H9 (cell line): ENCODE results near the gene TMEM222. TPM values are rescaled to one million over a fixed set of nuclear protein-coding genes. Genes with fewer than 3 reads are reported as not detected.

ENCODE experiments used
- DNase-seq: peaks from one replicate; pipeline ENCODE4 v3.0.0-alpha.2; 2017
- H2AFZ ChIP-seq: one replicate; pipeline ENCODE4 v1.6.1; 2013; ENCODE audit warnings: mild to moderate bottlenecking, low read length, control low read depth, moderate library complexity
- H2AK5ac ChIP-seq: 2 replicates; pipeline ENCODE4 v1.6.1; 2013; ENCODE audit warnings: low read length, control low read depth, mixed read lengths; ENCODE audit not compliant: insufficient read length
- H2BK120ac ChIP-seq: one replicate; pipeline ENCODE4 v1.6.1; 2013; ENCODE audit warnings: low read depth, mild to moderate bottlenecking, low read length, control low read depth, inconsistent platforms; ENCODE audit not compliant: poor library complexity, severe bottlenecking
- H2BK12ac ChIP-seq: 2 replicates; pipeline ENCODE4 v1.6.1; 2013; ENCODE audit warnings: low read length, control low read depth, mixed read lengths, low read depth; ENCODE audit not compliant: insufficient read length
- H2BK15ac ChIP-seq: 2 replicates; pipeline ENCODE4 v1.6.1; 2013; ENCODE audit warnings: low read depth, low read length, control low read depth
- H2BK20ac ChIP-seq: one replicate; pipeline ENCODE4 v1.6.1; 2013; ENCODE audit warnings: low read depth, mild to moderate bottlenecking, low read length, control low read depth, inconsistent platforms; ENCODE audit not compliant: poor library complexity, severe bottlenecking
- H2BK5ac ChIP-seq: 2 replicates; pipeline ENCODE4 v1.6.1; 2013; ENCODE audit warnings: low read length, control low read depth, mixed read lengths; ENCODE audit not compliant: insufficient read length
- H3K14ac ChIP-seq: 2 replicates; pipeline ENCODE4 v1.6.1; 2013; ENCODE audit warnings: low read length, control low read depth; ENCODE audit not compliant: insufficient read depth
- H3K18ac ChIP-seq: 2 replicates; pipeline ENCODE4 v1.6.1; 2013; ENCODE audit warnings: low read depth, mild to moderate bottlenecking, mixed read lengths, low read length, control low read depth; ENCODE audit not compliant: insufficient read length
- H3K23ac ChIP-seq: 2 replicates; pipeline ENCODE4 v1.6.1; 2013; ENCODE audit warnings: low read length, control low read depth, mixed read lengths, low read depth; ENCODE audit not compliant: insufficient read length
- H3K23me2 ChIP-seq: 2 replicates; pipeline ENCODE4 v1.6.1; 2013; ENCODE audit warnings: low read depth, mild to moderate bottlenecking, mixed read lengths, low read length, control low read depth; ENCODE audit not compliant: insufficient read length, poor library complexity, severe bottlenecking
- H3K27ac ChIP-seq: 2 replicates; pipeline ENCODE4 v1.5.1; 2013; ENCODE audit warnings: low read length, control low read depth, mixed read lengths, low read depth; ENCODE audit not compliant: insufficient read length
- H3K27me3 ChIP-seq: 2 replicates; pipeline ENCODE4 v1.6.1; 2013; ENCODE audit warnings: low read length, control low read depth, inconsistent platforms; ENCODE audit not compliant: insufficient read depth
- H3K4ac ChIP-seq: 2 replicates; pipeline ENCODE4 v1.6.1; 2013; ENCODE audit warnings: low read depth, mild to moderate bottlenecking, control low read depth, inconsistent platforms, low read length, moderate library complexity
- H3K4me1 ChIP-seq: 2 replicates; pipeline ENCODE4 v1.6.1; 2013; ENCODE audit warnings: low read length, control low read depth, inconsistent platforms; ENCODE audit not compliant: insufficient read depth
- H3K4me2 ChIP-seq: 2 replicates; pipeline ENCODE4 v1.6.1; 2013; ENCODE audit warnings: low read length, control low read depth, mixed read lengths; ENCODE audit not compliant: insufficient read length, insufficient read depth
- H3K56ac ChIP-seq: 2 replicates; pipeline ENCODE4 v1.6.1; 2013; ENCODE audit warnings: low read depth, mild to moderate bottlenecking, mixed read lengths, low read length, control low read depth; ENCODE audit not compliant: insufficient read length
- H3K79me1 ChIP-seq: 2 replicates; pipeline ENCODE4 v1.6.1; 2013; ENCODE audit warnings: low read depth, mild to moderate bottlenecking, moderate library complexity, low read length, control low read depth, inconsistent platforms; ENCODE audit not compliant: insufficient read depth, poor library complexity, severe bottlenecking
- H3K79me2 ChIP-seq: 2 replicates; pipeline ENCODE4 v1.6.1; 2013; ENCODE audit warnings: low read length, control low read depth, inconsistent platforms; ENCODE audit not compliant: insufficient read depth
- H3K9ac ChIP-seq: 2 replicates; pipeline ENCODE4 v1.6.1; 2013; ENCODE audit warnings: low read length, control low read depth, mixed read lengths; ENCODE audit not compliant: insufficient read length; ENCODE audit errors: extremely low read depth
- H3K9me3 ChIP-seq: one replicate; pipeline ENCODE4 v1.6.1; 2013; ENCODE audit warnings: low read depth, low read length, inconsistent platforms; ENCODE audit not compliant: control insufficient read depth
- H3T11ph ChIP-seq: one replicate; pipeline ENCODE4 v1.6.1; 2013; ENCODE audit warnings: mild to moderate bottlenecking, low read length, control low read depth, inconsistent platforms
- H4K20me1 ChIP-seq: one replicate; pipeline ENCODE4 v1.6.1; 2013; ENCODE audit not compliant: control insufficient read depth, insufficient read length, insufficient read depth
- H4K5ac ChIP-seq: 2 replicates; pipeline ENCODE4 v1.6.1; 2013; ENCODE audit warnings: low read depth, mild to moderate bottlenecking, mixed read lengths, low read length, control low read depth; ENCODE audit not compliant: insufficient read length
- H4K8ac ChIP-seq: replicated peaks from 2 replicates; pipeline ENCODE4 v1.6.1; 2013; ENCODE audit warnings: low read length, control low read depth, mixed read lengths, low read depth; ENCODE audit not compliant: insufficient read length
- H4K91ac ChIP-seq: 2 replicates; pipeline ENCODE4 v1.6.1; 2013; ENCODE audit warnings: low read depth, mild to moderate bottlenecking, moderate library complexity, mixed read lengths, low read length, control low read depth; ENCODE audit not compliant: insufficient read length
- H3K27ac Mint-ChIP-seq, 3 experiments: 2 replicates in 2 of 3; 3 replicates in 1 of 3; pipeline ENCODE4 v1.8.0; 2020 to 2021; ENCODE audit warnings: mixed read lengths in 3 of 3, mild to moderate bottlenecking in 1 of 3, moderate library complexity in 1 of 3
- H3K27me3 Mint-ChIP-seq: 2 replicates; pipeline ENCODE4 v1.8.0; 2021; ENCODE audit warnings: low read depth, mild to moderate bottlenecking, moderate library complexity, mixed read lengths
- H3K36me3 Mint-ChIP-seq, 3 experiments: 2 replicates in 2 of 3; 3 replicates in 1 of 3; pipeline ENCODE4 v1.8.0; 2020 to 2021; ENCODE audit warnings: low read depth in 3 of 3, mixed read lengths in 3 of 3; ENCODE audit not compliant: insufficient read depth in 1 of 3
- H3K4me1 Mint-ChIP-seq, 2 experiments: 2 replicates each; pipeline ENCODE4 v1.8.0; 2020; ENCODE audit warnings: mixed read lengths in 2 of 2
- H3K4me3 Mint-ChIP-seq, 2 experiments: 2 replicates in 1 of 2; 3 replicates in 1 of 2; pipeline ENCODE4 v1.8.0; 2020 to 2021; ENCODE audit warnings: mild to moderate bottlenecking in 2 of 2, mixed read lengths in 2 of 2, moderate library complexity in 1 of 2
- H3K9me3 Mint-ChIP-seq, 2 experiments: 2 replicates in 1 of 2; 3 replicates in 1 of 2; pipeline ENCODE4 v1.8.0; 2020; ENCODE audit warnings: mild to moderate bottlenecking in 2 of 2, mixed read lengths in 2 of 2, moderate library complexity in 1 of 2
- WGBS: extraction: QIAGEN DNeasy Blood & Tissue Kit; methylation state at CpG from one replicate; pipeline ENCODE4 v1.1.7; 2013; ENCODE audit warnings: missing lambda C conversion rate, low lambda C conversion rate, mixed read lengths; ENCODE audit not compliant: insufficient read length; ENCODE audit errors: extremely low coverage; 5-methylcytosine and 5-hydroxymethylcytosine counted together
- total RNA-seq: library from RNA; stranded (reverse); gene quantifications from 2 replicates; pipeline ENCODE4 v1.2.1, GENCODE V29; 2021
- TF ChIP-seq, protein P1 (sequence below): fragments of 200-600 bp; sonication (generic); conservative IDR thresholded peaks from 3 replicates; pipeline ENCODE4 v1.8.0; 2021; ENCODE audit warnings: antibody characterized with exemption, mild to moderate bottlenecking

Gene TMEM222
- total RNA-seq, 1 experiment from 2014 or later = 36.8 TPM

GRCh38 chr1:27372808-27373690 is 51.1 kb downstream of the TMEM222 start:
- H3K18ac ChIP-seq = no peak overlapping the region
- no CpG with 5 or more reads among the region's 11 CpGs for WGBS
- H2BK5ac ChIP-seq = no peak overlapping the region
- no peak overlapping the region for H2BK12ac ChIP-seq
- H3K56ac ChIP-seq = no peak overlapping the region
- no peak overlapping the region for H3T11ph ChIP-seq
- H3K4ac ChIP-seq = no peak overlapping the region
- Mint-ChIP-seq H3K27me3 (peaks cover 8% of the 10 kb centered on the region), H3K4me3 (no peak overlapping the region), H3K9me3 (no peaks in the 10 kb centered on the region), H3K36me3 (no peaks in the 10 kb centered on the region), H3K4me1 (peaks cover 4 to 25% of the 10 kb centered on the region in 2 experiments), H3K27ac (no peak overlapping the region)
- no peak overlapping the region for H3K23ac ChIP-seq
- no peaks in the 10 kb centered on the region for H4K20me1 ChIP-seq
- H4K8ac ChIP-seq = no peak overlapping the region
- H3K79me1 ChIP-seq = no peaks in the 10 kb centered on the region
- peak; percentile 67 for DNase-seq
- no peak overlapping the region for H2AK5ac ChIP-seq
- H3K9ac ChIP-seq = no peak overlapping the region
- H4K5ac ChIP-seq = no peak overlapping the region
- TF ChIP-seq, protein P1, sequence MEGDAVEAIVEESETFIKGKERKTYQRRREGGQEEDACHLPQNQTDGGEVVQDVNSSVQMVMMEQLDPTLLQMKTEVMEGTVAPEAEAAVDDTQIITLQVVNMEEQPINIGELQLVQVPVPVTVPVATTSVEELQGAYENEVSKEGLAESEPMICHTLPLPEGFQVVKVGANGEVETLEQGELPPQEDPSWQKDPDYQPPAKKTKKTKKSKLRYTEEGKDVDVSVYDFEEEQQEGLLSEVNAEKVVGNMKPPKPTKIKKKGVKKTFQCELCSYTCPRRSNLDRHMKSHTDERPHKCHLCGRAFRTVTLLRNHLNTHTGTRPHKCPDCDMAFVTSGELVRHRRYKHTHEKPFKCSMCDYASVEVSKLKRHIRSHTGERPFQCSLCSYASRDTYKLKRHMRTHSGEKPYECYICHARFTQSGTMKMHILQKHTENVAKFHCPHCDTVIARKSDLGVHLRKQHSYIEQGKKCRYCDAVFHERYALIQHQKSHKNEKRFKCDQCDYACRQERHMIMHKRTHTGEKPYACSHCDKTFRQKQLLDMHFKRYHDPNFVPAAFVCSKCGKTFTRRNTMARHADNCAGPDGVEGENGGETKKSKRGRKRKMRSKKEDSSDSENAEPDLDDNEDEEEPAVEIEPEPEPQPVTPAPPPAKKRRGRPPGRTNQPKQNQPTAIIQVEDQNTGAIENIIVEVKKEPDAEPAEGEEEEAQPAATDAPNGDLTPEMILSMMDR = peak; percentile 66
- no peak overlapping the region for H2BK15ac ChIP-seq
- H3K9me3 ChIP-seq = no peaks in the 10 kb centered on the region
- H3K27me3 ChIP-seq = no peaks in the 10 kb centered on the region
- H3K4me2 ChIP-seq = no peak overlapping the region
- no peak overlapping the region for H3K27ac ChIP-seq
- H3K23me2 ChIP-seq = no peaks in the 10 kb centered on the region
- no peak overlapping the region for H2BK120ac ChIP-seq
- no peak overlapping the region for H2AFZ ChIP-seq
- H3K79me2 ChIP-seq = no peaks in the 10 kb centered on the region
- H3K14ac ChIP-seq = no peak overlapping the region
- no peak overlapping the region for H2BK20ac ChIP-seq
- no peak overlapping the region for H4K91ac ChIP-seq
- no peaks in the 10 kb centered on the region; the same call in 1 of the 2 replicates for H3K4me1 ChIP-seq
